Stimulated activated CD8-positive, alpha-beta memory T cell treated with anti-CD3 and anti-CD28 coated beads, Interleukin-4, amount 100 ng/mL, for 24 hours (primary cell): ENCODE measurements around the gene TCFL5.

Source experiments
- DNase-seq: peaks from one replicate; pipeline ENCODE4 v3.0.0-alpha.2; 2020; ENCODE audit warnings: low read depth

The TCFL5 gene

GRCh38 chr20:62795023-62795761 is 66.4 kb downstream of the TCFL5 start:
- peak; percentile 65 for DNase-seq

GRCh38 chr20:62794007-62794724 is 67.5 kb downstream of the TCFL5 start:
- DNase-seq, result peak; percentile 87

DNA sequence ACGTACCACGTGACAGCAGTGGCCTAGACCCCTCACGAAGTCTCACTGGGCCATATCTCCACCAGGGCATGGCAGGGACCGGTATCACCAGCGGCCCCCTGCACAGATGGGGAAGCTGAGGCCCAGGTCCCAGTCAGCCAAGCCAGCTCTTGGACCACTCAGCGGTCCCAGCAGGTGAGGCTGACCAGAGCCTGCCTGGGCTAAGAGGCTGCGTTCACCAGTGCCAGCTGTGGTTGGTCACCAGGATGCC is 67.9 kb downstream of the TCFL5 start:
- no peak for DNase-seq

GRCh38 chr20:62792940-62793756 is 68.5 kb downstream of the TCFL5 start:
- DNase-seq, result no peak

DNA sequence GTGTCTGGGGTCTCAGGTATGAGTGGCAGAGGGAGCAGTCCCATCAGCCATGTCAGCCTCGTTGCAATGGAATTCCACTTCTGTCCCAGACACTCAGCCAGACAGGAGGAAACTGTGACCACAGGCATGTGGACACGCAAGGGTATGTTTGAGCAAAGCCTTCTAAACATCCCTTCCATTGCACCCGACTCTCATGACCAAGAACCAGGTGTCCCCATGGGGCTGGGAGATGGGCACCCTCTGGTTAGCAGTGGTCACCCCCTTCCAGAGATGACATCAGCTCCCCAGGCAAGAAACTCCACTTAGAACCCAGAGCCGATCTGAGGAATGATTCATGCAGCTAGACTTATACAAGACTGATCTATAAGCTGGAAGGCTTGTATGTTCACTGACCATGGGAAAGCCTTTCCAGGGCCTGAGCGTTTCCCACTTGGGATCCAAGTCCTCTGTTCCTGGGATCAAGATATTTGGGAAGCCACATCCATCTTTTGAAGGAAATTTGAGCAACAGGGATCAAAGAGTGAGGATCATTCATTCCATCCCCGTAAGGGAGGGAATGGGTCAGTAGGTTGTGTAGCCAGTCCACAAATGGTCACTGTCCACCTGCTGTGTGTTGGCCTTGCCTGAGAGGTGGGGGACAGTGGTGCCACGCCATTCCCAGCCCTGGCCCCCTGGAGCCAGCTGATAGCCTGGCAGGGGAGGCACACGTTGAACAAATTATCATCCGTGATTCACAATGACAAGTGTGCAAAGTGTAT is 69.3 kb downstream of the TCFL5 start:
- DNase-seq, result no peak

- DNase-seq, result peak; percentile 53
Measured at GRCh38 chr20:62791301-62792181, 70.1 kb downstream of the TCFL5 start.
